H1 (cell line): ENCODE data around the gene SCN4A. TPM values are rescaled to one million over a fixed set of nuclear protein-coding genes. Genes with fewer than 3 reads are reported as not detected.

Experiments
- CTCF ChIA-PET: fragments of 300-600 bp; sonication (Branson Sonifier 250); formaldehyde crosslinking; loops from one replicate; lab custom pipeline; 2021; ENCODE audit not compliant: partially characterized antibody; lab: Charles Lee
- POLR2A ChIA-PET: fragments of 300-600 bp; sonication (Branson Sonifier 250); formaldehyde crosslinking; loops from one replicate; lab custom pipeline; 2021; ENCODE audit warnings: inconsistent platforms; ENCODE audit not compliant: partially characterized antibody; lab: Charles Lee
- DNase-seq, 2 experiments: peaks; one replicate each; pipeline versions ENCODE4 v3.0.0 to v3.0.0-alpha.2; 2010 to 2022; ENCODE audit warnings: low spot score in 2 of 2, low read depth in 1 of 2, mixed read lengths in 1 of 2
- FAIRE-seq: peaks from 2 replicates; lab custom pipeline; 2011; peaks lifted over from hg19 to GRCh38; lab: Jason Lieb, UNC
- H2AFZ ChIP-seq: 2 replicates; pipeline ENCODE4 v1.8.1; 2012; ENCODE audit warnings: low read length, inconsistent platforms
- H2AK5ac ChIP-seq: 2 replicates; pipeline ENCODE4 v1.6.1; 2013; ENCODE audit warnings: low read depth, low read length
- H2BK120ac ChIP-seq: replicated peaks from 2 replicates; pipeline ENCODE3; 2013; ENCODE audit warnings: low read depth, low read length, inconsistent platforms
- H2BK12ac ChIP-seq: 2 replicates; pipeline ENCODE4 v1.6.1; 2013; ENCODE audit warnings: low read depth, low read length
- H2BK15ac ChIP-seq: 2 replicates; pipeline ENCODE4 v1.6.1; 2013; ENCODE audit warnings: low read length
- H2BK20ac ChIP-seq: 2 replicates; pipeline ENCODE4 v1.6.1; 2013; ENCODE audit warnings: low read length
- H2BK5ac ChIP-seq: 2 replicates; pipeline ENCODE4 v1.6.1; 2013; ENCODE audit warnings: low read depth, low read length
- H3K14ac ChIP-seq: 2 replicates; pipeline ENCODE4 v1.6.1; 2013; ENCODE audit warnings: inconsistent platforms; ENCODE audit not compliant: insufficient read length
- H3K18ac ChIP-seq: 2 replicates; pipeline ENCODE4 v1.6.1; 2013; ENCODE audit warnings: low read length; ENCODE audit errors: extremely low read depth
- H3K23ac ChIP-seq: 2 replicates; pipeline ENCODE4 v1.6.1; 2013; ENCODE audit warnings: inconsistent platforms; ENCODE audit not compliant: insufficient read length
- H3K23me2 ChIP-seq: 2 replicates; pipeline ENCODE4 v1.6.1; 2013; ENCODE audit warnings: low read depth, low read length
- H3K27ac ChIP-seq: 2 replicates; pipeline ENCODE4 v1.6.1; 2011; ENCODE audit warnings: low read depth, low read length, inconsistent platforms
- H3K27me3 ChIP-seq, 4 experiments: replicated peaks in 1 of 4; 1 replicate in 1 of 4; 2 replicates in 3 of 4; pipeline versions ENCODE4 v1.6.1 to v1.8.1; 2011 to 2013; ENCODE audit warnings: low read length in 3 of 4, mild to moderate bottlenecking in 3 of 4, inconsistent platforms in 2 of 4, mixed read lengths in 2 of 4, moderate library complexity in 1 of 4; ENCODE audit not compliant: control insufficient read depth in 3 of 4, insufficient read depth in 3 of 4; ENCODE audit errors: extremely low read depth in 1 of 4
- H3K36me3 ChIP-seq, 4 experiments: 2 replicates each; pipeline versions ENCODE4 v1.6.1 to v1.8.1; 2011 to 2013; ENCODE audit warnings: mild to moderate bottlenecking in 4 of 4, low read length in 3 of 4, moderate library complexity in 2 of 4, control low read depth in 1 of 4, inconsistent platforms in 1 of 4; ENCODE audit not compliant: insufficient read depth in 4 of 4, control insufficient read depth in 2 of 4
- H3K4ac ChIP-seq: replicated peaks from 2 replicates; pipeline ENCODE3; 2013; ENCODE audit warnings: low read length, low read depth, mixed read lengths, inconsistent platforms; ENCODE audit not compliant: insufficient read length
- H3K4me1 ChIP-seq, 4 experiments: replicated peaks in 1 of 4; 1 replicate in 1 of 4; 2 replicates in 3 of 4; pipeline versions ENCODE4 v1.6.1 to v1.8.1; 2011 to 2013; ENCODE audit warnings: low read length in 3 of 4, inconsistent platforms in 2 of 4, mixed read lengths in 1 of 4; ENCODE audit not compliant: insufficient read depth in 4 of 4, control insufficient read depth in 3 of 4
- H3K4me2 ChIP-seq, 2 experiments: 2 replicates each; pipeline versions ENCODE4 v1.6.1 to v1.8.1; 2011 to 2013; ENCODE audit warnings: low read depth in 2 of 2, low read length in 2 of 2, control low read depth in 1 of 2, inconsistent platforms in 1 of 2, mild to moderate bottlenecking in 1 of 2; ENCODE audit not compliant: insufficient read depth in 1 of 2
- H3K4me3 ChIP-seq, 4 experiments: fragments of 200-600, 300-600 bp in 1 of 4; sonication (generic), shearing (Covaris generic), sonication (Bioruptor Twin) in 1 of 4; 2 replicates each; pipeline versions ENCODE4 v1.5.1 to v1.8.1; 2011 to 2016; ENCODE audit warnings: low read length in 4 of 4, low read depth in 3 of 4, control low read depth in 2 of 4, inconsistent platforms in 2 of 4, mild to moderate bottlenecking in 2 of 4, mixed read lengths in 1 of 4, moderate library complexity in 1 of 4; ENCODE audit not compliant: insufficient read depth in 2 of 4; ENCODE audit errors: extremely low read depth in 1 of 4
- H3K56ac ChIP-seq: replicated peaks from 2 replicates; pipeline ENCODE3; 2013; ENCODE audit warnings: low read depth, mild to moderate bottlenecking, mixed read lengths, low read length, inconsistent platforms; ENCODE audit not compliant: insufficient read length
- H3K79me1 ChIP-seq: 2 replicates; pipeline ENCODE4 v1.6.1; 2013; ENCODE audit warnings: low read depth, low read length, control low read depth
- H3K79me2 ChIP-seq, 2 experiments: 2 replicates each; pipeline versions ENCODE4 v1.6.1 to v1.8.1; 2012 to 2013; ENCODE audit warnings: low read length in 2 of 2, mild to moderate bottlenecking in 2 of 2, inconsistent platforms in 1 of 2; ENCODE audit not compliant: insufficient read depth in 2 of 2, control insufficient read depth in 1 of 2
- H3K9ac ChIP-seq, 4 experiments: replicated peaks in 1 of 4; 1 replicate in 1 of 4; 2 replicates in 3 of 4; pipeline versions ENCODE4 v1.6.1 to v1.8.1; 2011 to 2013; ENCODE audit warnings: low read depth in 3 of 4, low read length in 3 of 4, control low read depth in 2 of 4, mild to moderate bottlenecking in 2 of 4, moderate library complexity in 2 of 4, inconsistent platforms in 1 of 4; ENCODE audit errors: extremely low read depth in 1 of 4
- H3K9me3 ChIP-seq, 2 experiments: 2 replicates each; pipeline versions ENCODE4 v1.6.1 to v1.8.1; 2012 to 2013; ENCODE audit warnings: mild to moderate bottlenecking in 2 of 2, moderate library complexity in 2 of 2, control low read depth in 1 of 2, inconsistent platforms in 1 of 2, low read depth in 1 of 2, low read length in 1 of 2, mixed read lengths in 1 of 2; ENCODE audit not compliant: insufficient read depth in 2 of 2
- H4K20me1 ChIP-seq, 2 experiments: replicated peaks in 1 of 2; 2 replicates each; pipeline versions ENCODE3 to v1.8.1; 2011 to 2013; ENCODE audit warnings: inconsistent platforms in 2 of 2, low read length in 2 of 2, mild to moderate bottlenecking in 1 of 2; ENCODE audit not compliant: insufficient read depth in 2 of 2, control insufficient read depth in 1 of 2
- H4K5ac ChIP-seq: 2 replicates; pipeline ENCODE4 v1.6.1; 2013; ENCODE audit warnings: low read length, low read depth, mixed read lengths, inconsistent platforms; ENCODE audit not compliant: insufficient read length
- H4K8ac ChIP-seq: 2 replicates; pipeline ENCODE4 v1.8.0; 2013; ENCODE audit warnings: mild to moderate bottlenecking, moderate library complexity, low read length, inconsistent platforms; ENCODE audit not compliant: insufficient read depth; ENCODE audit errors: extremely low read depth
- H4K91ac ChIP-seq: replicated peaks from 2 replicates; pipeline ENCODE3; 2013; ENCODE audit warnings: low read length, mixed read lengths, inconsistent platforms; ENCODE audit not compliant: insufficient read length
- CREB1 ChIP-seq: IDR thresholded peaks from 2 replicates; pipeline ENCODE4 v1.6.1; 2012; ENCODE audit warnings: inconsistent platforms
- CTBP2 ChIP-seq: IDR thresholded peaks from 2 replicates; pipeline ENCODE4 v1.7.0; 2011; ENCODE audit warnings: borderline replicate concordance, mild to moderate bottlenecking, moderate library complexity, mixed read lengths, low read length; ENCODE audit not compliant: insufficient read depth, insufficient read length
- EP300 ChIP-seq, 2 experiments: IDR thresholded peaks; 1 replicate in 1 of 2; 2 replicates in 1 of 2; pipeline ENCODE4 v1.6.1; 2011 to 2012; ENCODE audit warnings: low read depth in 2 of 2, low read length in 2 of 2, mild to moderate bottlenecking in 2 of 2, borderline replicate concordance in 1 of 2, inconsistent platforms in 1 of 2, moderate library complexity in 1 of 2
- RAD21 ChIP-seq, 2 experiments: IDR thresholded peaks in 1 of 2; conservative IDR thresholded peaks in 1 of 2; 2 replicates each; pipeline ENCODE4 v1.6.1; 2011; ENCODE audit warnings: low read depth in 2 of 2, low read length in 2 of 2, improper control_type of control experiment in 1 of 2, inconsistent platforms in 1 of 2, mild to moderate bottlenecking in 1 of 2, moderate library complexity in 1 of 2
- RNF2 ChIP-seq: fragments of 200-900, 300-1000 bp; sonication (generic); IDR thresholded peaks from 2 replicates; pipeline ENCODE4 v1.7.1; 2016; ENCODE audit warnings: borderline replicate concordance, low read depth, mild to moderate bottlenecking, antibody characterized with exemption, low read length; ENCODE audit not compliant: poor library complexity, severe bottlenecking; ENCODE audit errors: missing control alignments
- SIN3A ChIP-seq, 2 experiments: IDR thresholded peaks in 1 of 2; conservative IDR thresholded peaks in 1 of 2; 2 replicates each; pipeline ENCODE4 v1.6.1; 2011 to 2012; ENCODE audit warnings: low read length in 2 of 2, improper control_type of control experiment in 1 of 2, low read depth in 1 of 2, mild to moderate bottlenecking in 1 of 2
- TBP ChIP-seq: IDR thresholded peaks from 2 replicates; pipeline ENCODE4 v1.6.1; 2011; ENCODE audit warnings: low read depth, low read length, improper control_type of control experiment
- WGBS, 2 experiments: shearing (Covaris generic) in 1 of 2; methylation state at CpG; one replicate each; pipeline versions ENCODE4 v1.1.6 to v1.1.7; 2013 to 2015; ENCODE audit warnings: low lambda C conversion rate in 2 of 2, mixed read lengths in 2 of 2, inconsistent platforms in 1 of 2, low coverage in 1 of 2, missing lambda C conversion rate in 1 of 2; ENCODE audit not compliant: insufficient replicate concordance in 2 of 2, insufficient coverage in 1 of 2, insufficient read length in 1 of 2; ENCODE audit errors: extremely low coverage in 1 of 2, missing lambda C conversion rate in 1 of 2; 5-methylcytosine and 5-hydroxymethylcytosine counted together
- polyA plus RNA-seq, 7 experiments: library from polyadenylated mRNA; depleted of rRNA in 3 of 7; stranded (reverse) in 5 of 7; unstranded in 2 of 7; fragments of >200 nt in 5 of 7; fragments of 200-250 nt in 2 of 7; gene quantifications; 1 replicate in 5 of 7; 2 replicates in 1 of 7; 4 replicates in 1 of 7; pipeline versions ENCODE4 v1.2.1 to v1.2.3, GENCODE V29; 2011 to 2013; ENCODE audit warnings: missing spikeins in 2 of 7, mixed read lengths in 2 of 7
- total RNA-seq: library from RNA; stranded (reverse); fragmentation: NEBNext Ultra II Directional; extraction: Animal tissue kit (Norgen Biotek cat#: 25700); gene quantifications from 2 replicates; pipeline ENCODE4 v1.2.1, GENCODE V29; 2021
- TF ChIP-seq, protein P1 (sequence below): IDR thresholded peaks from 2 replicates; pipeline ENCODE4 v1.6.1; 2012; ENCODE audit warnings: low read length, inconsistent platforms

The SCN4A gene
- total and polyA plus RNA-seq, 2 of the 8 experiments (the other 6 are each of a cell fraction or from before 2014, with no cell fraction given): 5.0 to 8.5 TPM

DNA sequence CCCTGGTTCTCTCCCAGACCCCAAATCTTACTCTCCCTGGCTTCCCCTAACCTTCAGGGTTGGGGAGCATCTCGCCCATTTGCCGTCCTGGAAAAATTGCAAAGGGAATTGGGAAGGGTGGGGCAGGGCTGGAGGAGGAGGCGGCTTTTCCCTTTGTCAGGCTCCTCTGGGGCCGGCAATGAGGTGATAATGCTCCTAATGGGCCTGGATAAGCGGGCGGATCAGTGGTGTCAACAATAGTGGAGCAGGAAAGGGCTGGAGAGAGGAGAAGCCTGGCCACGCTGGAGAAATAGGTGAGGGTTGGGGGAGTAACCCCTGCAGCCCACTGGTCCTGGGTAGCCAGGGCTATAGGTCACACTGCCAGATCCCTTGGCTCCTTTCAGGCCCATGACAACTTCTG lies 12.3 kb downstream of the SCN4A start:
- H2BK20ac ChIP-seq: no peak overlapping the region
- H2BK5ac ChIP-seq: 0 out of 2 replicates have a peak overlapping the region, but pooled peaks have one; percentile 66
- DNase-seq (no peak), FAIRE-seq (no peak)
- H3K9ac ChIP-seq: no peak overlapping the region; a peak in 1 of 7 replicates
- H4K8ac ChIP-seq: no peak overlapping the region
- H3K4me2 ChIP-seq: peak overlapping the region; percentile 79 to 97
- ChIA-PET CTCF (interaction anchor here (0.9 to 14.4 kb wide), 5 partner anchors 9 to 45 kb away, joined by 3 to 270 read pairs (median 36); partner anchors contain the start of genes CD79B, CSHL1 and GH1), POLR2A (interaction anchor here (0.7 to 3.3 kb wide), 6 partner anchors 9 to 1322 kb away, joined by 3 to 19 read pairs (median 4); no protein-coding TSS in a partner anchor)
- H3K4me1 ChIP-seq: peaks cover 0 to 20% (median 9%) of the 10 kb centered on the region in 4 experiments; a peak in 6 of 7 replicates
- H2BK12ac ChIP-seq: 0 out of 2 replicates have a peak overlapping the region, but pooled peaks have one; percentile 50
- H2BK120ac ChIP-seq: no peak overlapping the region
- H3K14ac ChIP-seq: no peak overlapping the region
- H4K5ac ChIP-seq: no peak overlapping the region
- no peak overlapping the region for H3K27ac ChIP-seq
- no peaks in the 10 kb centered on the region for H3K79me2 ChIP-seq
- peaks cover 0 to 3% (median 0%) of the 10 kb centered on the region in 4 experiments; a peak in 1 of 8 replicates for H3K36me3 ChIP-seq
- H3K18ac ChIP-seq: peak overlapping the region; percentile 9
- no peak overlapping the region for H3K56ac ChIP-seq
- H4K91ac ChIP-seq: no peak overlapping the region
- H3K4me3 ChIP-seq: peak overlapping the region; percentile 29 to 62 (median 50); a peak in 6 of 8 replicates
- H3K23ac ChIP-seq: no peak overlapping the region
- H3K79me1 ChIP-seq: 0 out of 2 replicates have a peak, but pooled peaks cover 2% of the 10 kb centered on the region
- peaks cover 8% of the 10 kb centered on the region for H3K23me2 ChIP-seq
- no peak overlapping the region for H3K4ac ChIP-seq
- no peaks in the 10 kb centered on the region for H3K27me3 ChIP-seq
- H2BK15ac ChIP-seq: 0 out of 2 replicates have a peak overlapping the region, but pooled peaks have one; percentile 19
- peak overlapping the region; percentile 86; the same call in 1 of the 2 replicates for H2AK5ac ChIP-seq
- H3K9me3 ChIP-seq: no peaks in the 10 kb centered on the region
- WGBS, 2 experiments: 64% methylated on average over 7 of the region's 7 CpGs; no CpG with 5 or more reads in 1 of the 2 experiments
- peaks cover 0 to 4% of the 10 kb centered on the region in 2 experiments for H4K20me1 ChIP-seq
- no peak overlapping the region for H2AFZ ChIP-seq
- TF ChIP-seq SIN3A (conservative IDR thresholded peaks at IDR 0.05 in 1 of 2, IDR thresholded peaks at IDR 0.05 in 1 of 2; ENCODE audit: low read depth in 1 of 2, low read length in 2 of 2) (no peak), RAD21 (IDR thresholded peaks at IDR 0.05 in 1 of 2, conservative IDR thresholded peaks at IDR 0.05 in 1 of 2; ENCODE audit: low read depth in 2 of 2, low read length in 2 of 2) (no peak), RNF2 (no peak), CREB1 (no peak), TBP (no peak), EP300 (IDR thresholded peaks at IDR 0.05; ENCODE audit: borderline replicate concordance in 1 of 2, low read depth in 2 of 2, low read length in 2 of 2) (no peak), CTBP2 (no peak)
- TF ChIP-seq, protein P1, sequence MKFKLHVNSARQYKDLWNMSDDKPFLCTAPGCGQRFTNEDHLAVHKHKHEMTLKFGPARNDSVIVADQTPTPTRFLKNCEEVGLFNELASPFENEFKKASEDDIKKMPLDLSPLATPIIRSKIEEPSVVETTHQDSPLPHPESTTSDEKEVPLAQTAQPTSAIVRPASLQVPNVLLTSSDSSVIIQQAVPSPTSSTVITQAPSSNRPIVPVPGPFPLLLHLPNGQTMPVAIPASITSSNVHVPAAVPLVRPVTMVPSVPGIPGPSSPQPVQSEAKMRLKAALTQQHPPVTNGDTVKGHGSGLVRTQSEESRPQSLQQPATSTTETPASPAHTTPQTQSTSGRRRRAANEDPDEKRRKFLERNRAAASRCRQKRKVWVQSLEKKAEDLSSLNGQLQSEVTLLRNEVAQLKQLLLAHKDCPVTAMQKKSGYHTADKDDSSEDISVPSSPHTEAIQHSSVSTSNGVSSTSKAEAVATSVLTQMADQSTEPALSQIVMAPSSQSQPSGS: no peak
